Measurements from ENCODE around the gene BCO2.
"Not testable (repeated sequence)": the region's sequence is repeated elsewhere in the genome, so short reads cannot be mapped to it uniquely, and the experiment has no call there.

The BCO2 gene

DNA sequence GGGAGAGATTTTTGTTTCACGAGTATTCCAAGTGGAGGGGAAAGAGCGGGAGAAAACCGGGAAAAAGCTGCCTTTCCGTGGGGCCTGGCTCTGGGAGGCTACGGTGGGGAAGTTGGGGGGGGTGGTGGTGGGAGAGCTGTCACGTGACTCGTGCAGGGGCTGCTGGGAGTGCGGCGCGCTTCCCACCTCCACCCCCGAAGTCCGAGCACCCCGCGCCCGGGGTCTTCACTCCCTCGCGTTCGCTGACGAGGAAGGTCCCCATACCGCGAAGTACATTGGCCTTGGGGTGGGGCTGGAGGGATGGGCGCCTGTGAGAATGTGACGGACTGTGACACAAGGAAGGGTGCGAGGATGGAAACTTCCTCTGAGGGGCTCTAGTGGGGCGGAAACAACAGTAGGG is 8.2 kb upstream of the BCO2 start, which contains the start of gene TEX12:
Gene TEX12 (plus strand): TSS at position 228 of the 400 bp plus-strand sequence. CDS start 1,897 bp downstream, outside the sequence.
- DNase-seq, result no peak

- no peak for DNase-seq
Measured at GRCh38 chr11:112172362-112172994, 2.8 kb upstream of the BCO2 start.

- no peak for DNase-seq
Measured at GRCh38 chr11:112173152-112173551, 2.2 kb upstream of the BCO2 start.

DNA sequence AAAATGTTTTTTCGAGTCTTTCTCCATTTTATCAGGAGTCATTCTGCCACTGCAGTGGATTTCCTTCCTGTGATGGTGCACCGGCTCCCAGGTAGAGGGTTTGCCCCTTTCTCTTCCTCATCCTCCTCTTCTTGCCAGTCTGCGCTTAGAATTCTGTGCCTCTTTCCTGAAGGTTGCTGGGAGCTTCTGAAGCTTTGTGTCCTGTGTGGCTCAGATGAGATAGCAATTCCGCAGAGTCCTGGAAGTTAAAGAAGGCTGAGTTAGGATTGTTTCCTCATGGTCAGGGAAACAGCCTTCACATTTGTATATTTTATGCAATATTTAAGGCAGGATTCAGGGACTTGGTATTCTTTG is 264 bp downstream of the BCO2 start:
- DNase-seq, result no peak

DNA sequence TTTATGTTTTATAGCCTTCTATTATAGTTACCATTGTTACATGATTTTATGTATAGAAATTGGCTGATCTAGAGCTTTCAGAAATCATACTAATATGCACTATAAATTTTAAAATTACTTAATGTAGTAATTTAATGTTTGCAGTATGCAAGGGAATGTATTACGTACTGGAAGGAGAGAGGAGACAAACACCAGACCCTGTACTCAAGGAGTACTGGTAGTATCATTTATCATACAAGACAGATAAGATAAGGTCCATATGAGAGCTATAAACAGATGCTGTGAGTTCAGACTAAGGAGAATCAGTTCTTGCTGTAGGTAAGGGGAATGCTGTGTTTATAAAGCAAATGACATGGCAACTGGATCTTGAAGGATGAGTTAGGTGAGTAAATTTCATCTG is 765 bp downstream of the BCO2 start:
- no peak for DNase-seq

DNA sequence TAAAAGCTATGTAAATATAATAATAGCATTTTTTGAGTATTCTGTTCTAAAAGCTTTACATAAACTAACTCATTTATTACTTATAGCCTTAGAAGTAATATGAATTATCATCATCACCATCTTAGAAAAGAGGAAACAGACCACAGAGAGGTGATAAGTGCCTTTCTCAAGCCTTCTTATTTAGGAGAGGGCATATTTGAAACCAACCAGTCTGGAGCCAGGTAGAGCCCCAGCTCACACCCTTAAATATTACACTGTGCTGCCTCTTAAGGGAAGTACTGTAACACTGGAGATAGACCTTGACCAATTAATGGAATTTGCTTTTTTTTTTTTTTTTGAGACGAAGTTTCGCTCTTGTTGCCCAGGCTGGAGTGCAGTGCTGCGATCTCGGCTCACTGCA is 2.3 kb downstream of the BCO2 start:
- no peak for DNase-seq

GRCh38 chr11:112178428-112178827 is 3.1 kb downstream of the BCO2 start:
- no peak for DNase-seq

GRCh38 chr11:112178936-112179335 is 3.6 kb downstream of the BCO2 start:
- no peak for DNase-seq

- no peak for DNase-seq
Measured at GRCh38 chr11:112179601-112180000, 4.3 kb downstream of the BCO2 start.

DNA sequence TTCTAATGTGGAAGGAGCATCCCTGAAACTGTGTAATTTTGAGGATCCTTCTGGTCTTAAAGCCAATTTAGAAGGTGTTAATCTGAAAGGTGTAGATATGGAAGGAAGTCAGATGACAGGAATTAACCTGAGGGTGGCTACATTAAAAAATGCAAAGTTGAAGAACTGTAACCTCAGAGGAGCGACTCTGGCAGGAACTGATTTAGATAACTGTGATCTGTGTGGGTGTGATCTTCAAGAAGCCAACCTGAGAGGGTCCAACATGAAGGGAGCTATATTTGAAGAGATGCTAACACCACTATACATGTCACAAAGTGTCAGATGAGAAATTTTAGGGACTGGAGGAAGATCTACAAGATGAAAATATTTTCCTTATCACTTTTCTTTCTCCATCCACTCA is 7.6 kb downstream of the BCO2 start:
- DNase-seq, result no peak

- DNase-seq, result no peak
Measured at GRCh38 chr11:112185883-112186282, 10.6 kb downstream of the BCO2 start.

DNA sequence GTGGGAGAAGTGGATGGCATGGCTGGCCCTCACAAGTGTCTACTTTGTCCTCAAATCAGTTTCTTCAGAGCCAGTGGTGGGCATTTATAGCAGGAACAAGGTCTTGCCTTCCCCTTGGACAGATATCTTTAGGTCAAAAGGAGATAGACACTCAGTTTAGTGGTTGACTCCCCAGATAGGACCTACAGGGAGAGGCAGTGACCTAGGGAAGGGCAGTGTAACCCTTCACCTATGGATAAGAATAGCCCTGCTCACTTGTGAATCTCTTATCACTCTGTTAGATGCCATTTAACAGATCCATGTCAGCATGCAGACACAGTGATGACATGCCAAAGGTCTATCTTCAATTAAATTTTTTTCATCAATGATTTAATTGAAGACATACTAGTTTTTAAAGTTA is 11.0 kb downstream of the BCO2 start:
- no peak for DNase-seq

- DNase-seq, result not testable (repeated sequence)
Measured at GRCh38 chr11:112195113-112195512, 19.8 kb downstream of the BCO2 start.

GRCh38 chr11:112195951-112196351 is 20.6 kb downstream of the BCO2 start:
- DNase-seq, result no peak

DNA sequence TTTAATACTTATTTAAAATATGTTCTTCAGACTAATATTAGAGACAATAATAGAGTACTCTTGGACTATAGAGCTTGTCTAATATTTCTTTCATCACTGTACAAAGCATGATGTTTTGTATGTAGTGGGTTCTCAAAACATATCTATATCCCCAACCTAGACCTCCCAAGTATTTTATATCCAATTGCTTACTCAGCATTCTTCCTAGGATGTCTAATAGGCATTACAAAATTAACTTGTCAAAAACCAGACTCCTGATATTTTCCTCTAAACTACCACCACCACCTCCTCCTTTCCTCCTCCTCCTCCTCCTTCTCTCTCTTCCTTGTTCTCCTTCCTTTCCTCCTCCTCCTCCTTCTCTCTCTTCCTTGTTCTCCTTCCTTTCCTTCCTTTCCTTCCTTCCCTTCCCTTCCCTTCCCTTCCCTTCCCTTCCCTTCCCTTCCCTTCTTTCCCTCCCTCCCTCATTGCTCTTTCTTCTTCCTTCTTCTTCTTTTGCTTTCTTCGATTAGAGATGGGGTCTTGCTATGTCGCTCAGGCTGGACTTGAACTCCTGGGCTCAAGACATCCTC is 21.3 kb downstream of the BCO2 start:
- no peak for DNase-seq

DNA sequence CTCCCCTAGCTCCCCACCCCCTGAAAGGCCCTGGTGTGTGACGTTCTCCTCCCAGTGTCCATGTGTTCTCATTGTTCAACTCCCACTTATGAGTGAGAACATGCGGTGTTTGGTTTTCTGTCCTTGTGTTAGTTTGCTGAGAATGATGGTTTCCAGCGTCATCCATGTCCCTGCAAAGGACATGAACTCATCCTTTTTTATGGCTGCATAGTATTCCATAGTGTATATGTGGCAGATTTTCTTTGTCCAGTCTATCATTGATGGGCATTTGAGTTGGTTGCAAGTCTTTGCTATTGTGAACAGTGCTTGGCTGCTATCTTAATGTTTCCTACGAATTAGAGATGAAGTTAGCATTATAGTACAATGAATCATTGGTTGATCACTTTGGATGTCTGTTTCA is 23.8 kb downstream of the BCO2 start:
- not testable (repeated sequence) for DNase-seq

DNA sequence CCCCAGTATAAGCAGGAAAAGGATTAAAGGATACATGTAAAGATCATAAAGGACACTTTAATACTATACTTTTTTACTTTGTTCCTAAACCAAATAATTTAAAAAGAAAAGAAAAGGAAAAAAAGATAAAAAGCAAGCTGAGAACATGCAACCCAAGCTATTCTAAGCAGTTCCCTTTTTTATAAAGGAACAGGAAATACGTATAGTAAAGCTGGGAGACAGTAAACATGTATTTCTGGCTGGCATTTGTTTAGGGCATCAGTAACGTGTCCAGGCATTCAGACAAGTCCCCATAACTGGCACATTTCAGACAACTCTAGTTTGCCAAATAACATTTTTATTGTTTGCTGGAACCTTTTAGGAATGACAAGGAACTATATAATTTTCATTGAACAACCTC is 24.9 kb downstream of the BCO2 start:
- DNase-seq, result no peak

DNA sequence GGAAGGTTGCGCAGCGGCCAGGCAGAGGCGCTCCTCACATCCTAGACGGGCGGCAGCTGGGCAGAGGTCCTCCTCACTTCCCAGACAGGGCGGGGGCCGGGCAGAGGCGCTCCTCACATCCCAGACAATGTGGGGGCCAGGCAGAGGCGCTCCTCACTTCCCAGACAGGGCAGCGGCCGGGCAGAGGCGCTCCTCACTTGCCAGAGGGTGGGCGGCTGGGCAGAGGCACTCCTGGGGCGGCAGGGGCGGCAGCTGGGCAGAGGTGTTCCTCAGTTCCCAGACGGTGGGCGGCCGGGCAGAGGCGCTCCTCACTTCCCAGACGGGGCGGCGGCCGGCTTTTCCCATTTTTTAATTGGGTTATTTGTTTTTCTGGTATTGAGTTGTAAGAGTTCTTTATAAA is 30.8 kb downstream of the BCO2 start:
- no peak for DNase-seq

GRCh38 chr11:112210890-112211289 is 35.6 kb downstream of the BCO2 start:
- DNase-seq, result no peak

GRCh38 chr11:112211536-112211935 is 36.2 kb downstream of the BCO2 start:
- DNase-seq, result no peak

GRCh38 chr11:112212290-112212689 is 37.0 kb downstream of the BCO2 start:
- no peak for DNase-seq

- no peak for DNase-seq
Measured at GRCh38 chr11:112212710-112213109, 37.4 kb downstream of the BCO2 start.

- no peak for DNase-seq
Measured at GRCh38 chr11:112213753-112214152, 38.4 kb downstream of the BCO2 start.

DNA sequence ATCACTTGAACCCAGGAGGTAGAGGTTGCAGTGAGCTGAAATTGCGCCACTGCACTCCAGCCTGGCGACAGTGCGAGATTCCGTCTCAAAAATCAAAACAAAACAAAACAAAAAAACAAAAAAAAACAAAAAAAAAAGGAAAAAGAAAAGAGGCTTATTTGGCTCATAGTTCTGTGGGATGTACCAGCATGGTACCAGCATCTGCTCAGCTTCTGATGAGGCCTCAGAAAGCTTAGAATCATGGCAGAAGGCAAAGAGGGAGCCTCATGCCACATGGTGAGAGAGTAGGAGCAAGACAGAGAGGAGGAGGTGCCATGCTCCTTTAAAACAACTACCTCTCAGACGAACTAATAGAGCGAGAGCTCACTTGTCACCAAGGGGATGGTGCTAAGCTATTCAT is 40.3 kb downstream of the BCO2 start:
- DNase-seq, result no peak

GRCh38 chr11:112216561-112217105 is 41.3 kb downstream of the BCO2 start:
- no peak for DNase-seq
